ENCODE data around the gene BCAP31.

DNA sequence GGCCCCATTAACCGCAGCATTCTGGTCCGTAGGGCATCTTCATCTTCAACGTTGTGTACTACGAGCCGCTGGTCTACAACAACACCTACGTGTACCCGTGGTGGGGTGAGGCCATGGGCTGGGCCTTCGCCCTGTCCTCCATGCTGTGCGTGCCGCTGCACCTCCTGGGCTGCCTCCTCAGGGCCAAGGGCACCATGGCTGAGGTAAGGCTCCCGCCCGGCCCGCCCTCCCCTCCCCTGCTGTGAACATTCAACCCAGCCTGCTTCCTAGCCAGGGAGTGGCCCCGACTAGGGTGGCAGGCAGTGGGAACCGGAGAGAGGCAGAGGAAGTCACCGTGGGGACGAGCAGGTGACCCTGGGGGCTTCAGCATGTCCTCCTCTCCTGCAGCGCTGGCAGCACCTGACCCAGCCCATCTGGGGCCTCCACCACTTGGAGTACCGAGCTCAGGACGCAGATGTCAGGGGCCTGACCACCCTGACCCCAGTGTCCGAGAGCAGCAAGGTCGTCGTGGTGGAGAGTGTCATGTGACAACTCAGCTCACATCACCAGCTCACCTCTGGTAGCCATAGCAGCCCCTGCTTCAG is 29.4 kb downstream of the BCAP31 start:
- TF ChIP-seq CTCF (IDR thresholded peaks at IDR 0.05 in 8 of 11, conservative IDR thresholded peaks at IDR 0.05 in 3 of 11) = no peak
- TF ChIP-seq POLR2A (IDR thresholded peaks at IDR 0.05) = no peak
